GM13977 (cell line): ENCODE measurements around the gene NEK10.

Experiments used
- DNase-seq: peaks from one replicate; pipeline ENCODE4 v3.0.0; 2012; ENCODE audit warnings: low spot score
- CTCF ChIP-seq: IDR thresholded peaks from 2 replicates; pipeline ENCODE4 v1.5.1; 2012; ENCODE audit warnings: mild to moderate bottlenecking, control low read depth; ENCODE audit not compliant: insufficient read depth; ENCODE audit errors: extremely low read depth, missing control alignments
- in situ Hi-C: fragments of 300-500 bp; cut with MboI; formaldehyde crosslinking; loops from one replicate; pipeline ENCODE4 v1.12.0; 2022; ENCODE audit warnings: low sequenced_read_pairs, low pct_unique_long_range_greater_than_20kb, mixed read lengths, inconsistent platforms; ENCODE audit not compliant: unreplicated experiment

Gene NEK10

DNA sequence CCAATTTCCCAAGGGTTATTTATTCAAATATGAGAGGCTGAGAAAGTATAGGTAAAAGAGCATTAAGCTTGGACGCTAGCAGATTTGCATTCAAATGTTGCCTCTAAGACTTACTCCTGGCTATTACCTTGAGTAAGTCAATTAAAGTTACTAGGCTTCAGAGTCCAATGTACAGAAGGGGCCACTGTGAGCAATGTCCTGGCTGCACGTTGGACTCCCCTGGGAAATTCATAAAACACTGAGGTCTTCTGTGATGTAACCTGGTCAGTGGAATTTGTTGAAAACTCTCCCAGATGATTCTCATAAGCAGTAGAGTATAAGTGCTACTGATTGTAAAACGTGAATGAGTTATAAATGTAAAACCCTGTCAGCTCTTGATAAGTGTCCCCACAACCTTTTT is 295.3 kb downstream of the NEK10 start:
- TF ChIP-seq CTCF, result no peak
- no peak for DNase-seq
- in situ Hi-C loops, result no loop called here

DNA sequence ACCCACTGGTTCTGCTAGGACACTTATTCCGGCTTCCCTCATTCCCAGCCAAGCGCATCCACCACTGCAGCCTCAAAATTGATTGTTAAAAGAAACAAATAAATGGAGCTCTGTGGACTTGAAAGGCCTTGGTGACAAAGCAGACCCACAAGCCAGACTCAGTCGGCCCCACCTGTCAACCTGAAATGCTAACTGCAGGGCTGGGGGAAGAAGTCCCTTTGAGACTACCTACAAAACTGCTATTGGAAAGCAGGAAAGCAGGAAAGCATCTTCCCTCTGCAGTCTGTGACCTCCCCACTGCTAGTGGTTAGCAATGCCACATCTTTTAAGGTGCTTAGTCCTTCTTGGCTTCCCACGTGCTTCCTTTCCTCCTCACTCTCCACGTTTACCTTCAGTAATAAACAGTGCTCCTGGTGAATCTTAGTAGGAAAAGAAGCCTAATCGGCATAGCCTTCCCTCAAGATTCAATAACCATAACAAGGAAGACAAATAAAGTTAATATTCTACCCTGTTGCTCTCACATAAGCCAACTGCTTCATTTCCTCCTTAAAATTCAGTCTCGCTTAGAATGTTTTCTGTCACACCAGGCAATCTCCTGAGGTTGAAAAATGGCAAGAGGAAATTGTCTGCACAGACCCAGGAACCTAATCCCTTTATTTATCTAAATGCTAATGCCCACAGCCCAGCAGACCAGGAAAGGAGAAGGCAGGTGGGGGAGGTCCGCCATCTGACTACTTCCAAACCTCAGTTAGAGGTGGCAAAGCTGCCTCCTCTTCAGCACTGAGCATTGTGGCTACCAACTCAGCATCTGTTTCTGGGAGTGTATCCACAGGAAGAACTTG is 296.2 kb downstream of the NEK10 start:
- DNase-seq, result no peak
- in situ Hi-C loops, result no loop called here
- no peak for TF ChIP-seq CTCF

DNA sequence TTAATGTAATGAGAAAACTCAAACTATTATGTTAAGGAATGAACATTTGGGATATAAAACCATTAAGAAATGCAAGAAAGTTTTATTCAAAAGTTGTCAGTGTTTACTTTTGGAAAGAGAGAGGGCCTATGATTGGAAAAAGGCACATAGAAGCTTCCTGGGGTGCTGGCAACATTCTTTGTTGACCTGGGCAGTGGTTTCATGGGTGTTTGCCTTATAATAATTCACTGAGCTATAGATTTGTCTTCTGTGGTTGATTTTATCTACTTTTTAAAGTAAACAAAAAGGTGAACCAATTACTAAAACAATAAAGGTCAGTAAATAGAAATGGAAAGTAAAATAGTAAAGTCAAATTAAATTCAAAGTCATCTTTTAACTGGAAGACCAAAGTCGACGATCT is 308.8 kb downstream of the NEK10 start:
- no peak for TF ChIP-seq CTCF
- in situ Hi-C loops, result no loop called here
- no peak for DNase-seq
